H9 (cell line): ENCODE data around the gene SEMA4D. TPM values are rescaled to one million over a fixed set of nuclear protein-coding genes. Genes with fewer than 3 reads are reported as not detected.

Experiments
- DNase-seq: peaks from one replicate; pipeline ENCODE4 v3.0.0-alpha.2; 2017
- H2AFZ ChIP-seq: one replicate; pipeline ENCODE4 v1.6.1; 2013; ENCODE audit warnings: mild to moderate bottlenecking, low read length, control low read depth, moderate library complexity
- H2AK5ac ChIP-seq: 2 replicates; pipeline ENCODE4 v1.6.1; 2013; ENCODE audit warnings: low read length, control low read depth, mixed read lengths; ENCODE audit not compliant: insufficient read length
- H2BK120ac ChIP-seq: one replicate; pipeline ENCODE4 v1.6.1; 2013; ENCODE audit warnings: low read depth, mild to moderate bottlenecking, low read length, control low read depth, inconsistent platforms; ENCODE audit not compliant: poor library complexity, severe bottlenecking
- H2BK12ac ChIP-seq: 2 replicates; pipeline ENCODE4 v1.6.1; 2013; ENCODE audit warnings: low read length, control low read depth, mixed read lengths, low read depth; ENCODE audit not compliant: insufficient read length
- H2BK15ac ChIP-seq: 2 replicates; pipeline ENCODE4 v1.6.1; 2013; ENCODE audit warnings: low read depth, low read length, control low read depth
- H2BK20ac ChIP-seq: one replicate; pipeline ENCODE4 v1.6.1; 2013; ENCODE audit warnings: low read depth, mild to moderate bottlenecking, low read length, control low read depth, inconsistent platforms; ENCODE audit not compliant: poor library complexity, severe bottlenecking
- H2BK5ac ChIP-seq: 2 replicates; pipeline ENCODE4 v1.6.1; 2013; ENCODE audit warnings: low read length, control low read depth, mixed read lengths; ENCODE audit not compliant: insufficient read length
- H3K14ac ChIP-seq: 2 replicates; pipeline ENCODE4 v1.6.1; 2013; ENCODE audit warnings: low read length, control low read depth; ENCODE audit not compliant: insufficient read depth
- H3K18ac ChIP-seq: 2 replicates; pipeline ENCODE4 v1.6.1; 2013; ENCODE audit warnings: low read depth, mild to moderate bottlenecking, mixed read lengths, low read length, control low read depth; ENCODE audit not compliant: insufficient read length
- H3K23ac ChIP-seq: 2 replicates; pipeline ENCODE4 v1.6.1; 2013; ENCODE audit warnings: low read length, control low read depth, mixed read lengths, low read depth; ENCODE audit not compliant: insufficient read length
- H3K23me2 ChIP-seq: 2 replicates; pipeline ENCODE4 v1.6.1; 2013; ENCODE audit warnings: low read depth, mild to moderate bottlenecking, mixed read lengths, low read length, control low read depth; ENCODE audit not compliant: insufficient read length, poor library complexity, severe bottlenecking
- H3K27ac ChIP-seq: 2 replicates; pipeline ENCODE4 v1.5.1; 2013; ENCODE audit warnings: low read length, control low read depth, mixed read lengths, low read depth; ENCODE audit not compliant: insufficient read length
- H3K27me3 ChIP-seq: 2 replicates; pipeline ENCODE4 v1.6.1; 2013; ENCODE audit warnings: low read length, control low read depth, inconsistent platforms; ENCODE audit not compliant: insufficient read depth
- H3K4ac ChIP-seq: 2 replicates; pipeline ENCODE4 v1.6.1; 2013; ENCODE audit warnings: low read depth, mild to moderate bottlenecking, control low read depth, inconsistent platforms, low read length, moderate library complexity
- H3K4me1 ChIP-seq: 2 replicates; pipeline ENCODE4 v1.6.1; 2013; ENCODE audit warnings: low read length, control low read depth, inconsistent platforms; ENCODE audit not compliant: insufficient read depth
- H3K4me2 ChIP-seq: 2 replicates; pipeline ENCODE4 v1.6.1; 2013; ENCODE audit warnings: low read length, control low read depth, mixed read lengths; ENCODE audit not compliant: insufficient read length, insufficient read depth
- H3K56ac ChIP-seq: 2 replicates; pipeline ENCODE4 v1.6.1; 2013; ENCODE audit warnings: low read depth, mild to moderate bottlenecking, mixed read lengths, low read length, control low read depth; ENCODE audit not compliant: insufficient read length
- H3K79me1 ChIP-seq: 2 replicates; pipeline ENCODE4 v1.6.1; 2013; ENCODE audit warnings: low read depth, mild to moderate bottlenecking, moderate library complexity, low read length, control low read depth, inconsistent platforms; ENCODE audit not compliant: insufficient read depth, poor library complexity, severe bottlenecking
- H3K79me2 ChIP-seq: 2 replicates; pipeline ENCODE4 v1.6.1; 2013; ENCODE audit warnings: low read length, control low read depth, inconsistent platforms; ENCODE audit not compliant: insufficient read depth
- H3K9ac ChIP-seq: 2 replicates; pipeline ENCODE4 v1.6.1; 2013; ENCODE audit warnings: low read length, control low read depth, mixed read lengths; ENCODE audit not compliant: insufficient read length; ENCODE audit errors: extremely low read depth
- H3K9me3 ChIP-seq: one replicate; pipeline ENCODE4 v1.6.1; 2013; ENCODE audit warnings: low read depth, low read length, inconsistent platforms; ENCODE audit not compliant: control insufficient read depth
- H3T11ph ChIP-seq: one replicate; pipeline ENCODE4 v1.6.1; 2013; ENCODE audit warnings: mild to moderate bottlenecking, low read length, control low read depth, inconsistent platforms
- H4K20me1 ChIP-seq: one replicate; pipeline ENCODE4 v1.6.1; 2013; ENCODE audit not compliant: control insufficient read depth, insufficient read length, insufficient read depth
- H4K5ac ChIP-seq: 2 replicates; pipeline ENCODE4 v1.6.1; 2013; ENCODE audit warnings: low read depth, mild to moderate bottlenecking, mixed read lengths, low read length, control low read depth; ENCODE audit not compliant: insufficient read length
- H4K8ac ChIP-seq: replicated peaks from 2 replicates; pipeline ENCODE4 v1.6.1; 2013; ENCODE audit warnings: low read length, control low read depth, mixed read lengths, low read depth; ENCODE audit not compliant: insufficient read length
- H4K91ac ChIP-seq: 2 replicates; pipeline ENCODE4 v1.6.1; 2013; ENCODE audit warnings: low read depth, mild to moderate bottlenecking, moderate library complexity, mixed read lengths, low read length, control low read depth; ENCODE audit not compliant: insufficient read length
- H3K27ac Mint-ChIP-seq, 3 experiments: 2 replicates in 2 of 3; 3 replicates in 1 of 3; pipeline ENCODE4 v1.8.0; 2020 to 2021; ENCODE audit warnings: mixed read lengths in 3 of 3, mild to moderate bottlenecking in 1 of 3, moderate library complexity in 1 of 3
- H3K27me3 Mint-ChIP-seq: 2 replicates; pipeline ENCODE4 v1.8.0; 2021; ENCODE audit warnings: low read depth, mild to moderate bottlenecking, moderate library complexity, mixed read lengths
- H3K36me3 Mint-ChIP-seq, 3 experiments: 2 replicates in 2 of 3; 3 replicates in 1 of 3; pipeline ENCODE4 v1.8.0; 2020 to 2021; ENCODE audit warnings: low read depth in 3 of 3, mixed read lengths in 3 of 3; ENCODE audit not compliant: insufficient read depth in 1 of 3
- H3K4me1 Mint-ChIP-seq, 2 experiments: 2 replicates each; pipeline ENCODE4 v1.8.0; 2020; ENCODE audit warnings: mixed read lengths in 2 of 2
- H3K4me3 Mint-ChIP-seq, 2 experiments: 2 replicates in 1 of 2; 3 replicates in 1 of 2; pipeline ENCODE4 v1.8.0; 2020 to 2021; ENCODE audit warnings: mild to moderate bottlenecking in 2 of 2, mixed read lengths in 2 of 2, moderate library complexity in 1 of 2
- H3K9me3 Mint-ChIP-seq, 2 experiments: 2 replicates in 1 of 2; 3 replicates in 1 of 2; pipeline ENCODE4 v1.8.0; 2020; ENCODE audit warnings: mild to moderate bottlenecking in 2 of 2, mixed read lengths in 2 of 2, moderate library complexity in 1 of 2
- CTCF ChIP-seq: fragments of 200-600 bp; sonication (generic); conservative IDR thresholded peaks from 3 replicates; pipeline ENCODE4 v1.8.0; 2021; ENCODE audit warnings: antibody characterized with exemption, mild to moderate bottlenecking
- total RNA-seq: library from RNA; stranded (reverse); gene quantifications from 2 replicates; pipeline ENCODE4 v1.2.1, GENCODE V29; 2021

SEMA4D gene
- total RNA-seq, 1 experiment from 2014 or later = 47.2 TPM

- no peaks in the 10 kb centered on the region for H4K20me1 ChIP-seq
- H2AFZ ChIP-seq = no peak overlapping the region
- H3K14ac ChIP-seq = no peak overlapping the region
- H4K91ac ChIP-seq = no peak overlapping the region
- H2AK5ac ChIP-seq = no peak overlapping the region
- H3T11ph ChIP-seq = no peak overlapping the region
- H3K18ac ChIP-seq = no peak overlapping the region
- no peak for DNase-seq
- peak overlapping the region in 1 of 2 experiments; percentile 96; a peak in 1 of 5 replicates for H3K4me3 Mint-ChIP-seq
- TF ChIP-seq CTCF = no peak
- peaks cover 4% of the 10 kb centered on the region for H3K23me2 ChIP-seq
- peaks cover 38 to 63% (median 60%) of the 10 kb centered on the region in 3 experiments for H3K36me3 Mint-ChIP-seq
- H3K23ac ChIP-seq = no peak overlapping the region
- no peak overlapping the region for H2BK20ac ChIP-seq
- no peaks in the 10 kb centered on the region for H3K79me1 ChIP-seq
- peaks cover 44% of the 10 kb centered on the region; the same call in 1 of the 2 replicates for H3K79me2 ChIP-seq
- H3K4me1 ChIP-seq = no peaks in the 10 kb centered on the region
- no peak overlapping the region for H3K4ac ChIP-seq
- no peaks in the 10 kb centered on the region for H3K27me3 ChIP-seq
- no peaks in the 10 kb centered on the region for H3K9me3 ChIP-seq
- H4K5ac ChIP-seq = no peak overlapping the region
- peak overlapping the region in 1 of 3 experiments; percentile 93; a peak in 1 of 7 replicates for H3K27ac Mint-ChIP-seq
- H3K27me3 Mint-ChIP-seq = peaks cover 4% of the 10 kb centered on the region; the same call in 1 of the 2 replicates
- H3K4me2 ChIP-seq = no peak overlapping the region
- no peak overlapping the region for H2BK12ac ChIP-seq
- H3K27ac ChIP-seq = no peak overlapping the region
- H2BK15ac ChIP-seq = no peak overlapping the region
- H2BK120ac ChIP-seq = no peak overlapping the region
- peaks cover 41 to 46% of the 10 kb centered on the region in 2 experiments for H3K4me1 Mint-ChIP-seq
- H4K8ac ChIP-seq = no peak overlapping the region
- H3K9me3 Mint-ChIP-seq = no peaks in the 10 kb centered on the region
- no peak overlapping the region for H3K56ac ChIP-seq
- no peak overlapping the region for H2BK5ac ChIP-seq
- no peak overlapping the region for H3K9ac ChIP-seq
These were observed 182.4 kb downstream of the SEMA4D start for GRCh38 chr9:89315482-89315881.
